HG03457 (cell line): ENCODE results near the gene MICAL1.

Source experiments
- ATAC-seq: cut with Tn5 transposase; IDR thresholded peaks from one replicate; pipeline ENCODE4 v1.9.1; 2021; ENCODE audit warnings: moderate number of reproducible peaks; ENCODE audit not compliant: unreplicated experiment

Gene MICAL1

GRCh38 chr6:109440331-109441068, 15.1 kb downstream of the MICAL1 start, which contains the start of the genes PPIL6 and SMPD2:
PPIL6 (minus strand) TSS chr6:109440628; CDS start chr6:109440590, 38 bp downstream.
SMPD2 (plus strand) TSS chr6:109440724; CDS start chr6:109441122, 398 bp downstream.
- ATAC-seq, result peak; percentile 73

GRCh38 chr6:109436041-109436440, 19.5 kb downstream of the MICAL1 start:
- ATAC-seq, result no peak

- no peak for ATAC-seq
Observed at GRCh38 chr6:109434456-109434855, 21.1 kb downstream of the MICAL1 start.

- ATAC-seq, result no peak
Observed at GRCh38 chr6:109429496-109429895, 26.1 kb downstream of the MICAL1 start.

GRCh38 chr6:109428889-109429477, 26.6 kb downstream of the MICAL1 start:
- no peak for ATAC-seq

- ATAC-seq, result no peak
Observed at GRCh38 chr6:109424946-109425345, 30.6 kb downstream of the MICAL1 start.

GRCh38 chr6:109421184-109421583, 34.4 kb downstream of the MICAL1 start:
- no peak for ATAC-seq

GRCh38 chr6:109420751-109421150, 34.8 kb downstream of the MICAL1 start:
- no peak for ATAC-seq

GRCh38 chr6:109417646-109418045, 37.9 kb downstream of the MICAL1 start:
- ATAC-seq, result no peak

GRCh38 chr6:109411034-109411433, 44.5 kb downstream of the MICAL1 start:
- no peak for ATAC-seq

GRCh38 chr6:109406196-109406595, 49.4 kb downstream of the MICAL1 start:
- no peak for ATAC-seq

- no peak for ATAC-seq
Observed at GRCh38 chr6:109397020-109397419, 58.6 kb downstream of the MICAL1 start.

- ATAC-seq, result no peak
Observed at GRCh38 chr6:109396046-109396718, 59.4 kb downstream of the MICAL1 start.
